GM23338 (cell line): ENCODE data around the gene WWOX.

Source experiments
- CREB1 ChIP-seq: fragments of 250-450 bp; sonication (Bioruptor Pico); IDR thresholded peaks from 2 replicates; pipeline ENCODE4 v1.5.0; 2020; ENCODE audit warnings: low read depth, mild to moderate bottlenecking, moderate library complexity
- CTCF ChIP-seq, 2 experiments: fragments of 200-600 bp in 1 of 2; sonication (generic) in 1 of 2; conservative IDR thresholded peaks; 2 replicates each; pipeline versions ENCODE4 v1.5.1 to v1.6.1; 2016 to 2017; ENCODE audit warnings: antibody characterized with exemption in 2 of 2, low read depth in 2 of 2, mild to moderate bottlenecking in 2 of 2, moderate library complexity in 1 of 2
- EZH2 ChIP-seq: fragments of 200-600 bp; sonication (generic); IDR thresholded peaks from one replicate; pipeline ENCODE4 v1.8.0; 2017; ENCODE audit warnings: antibody characterized with exemption, mild to moderate bottlenecking, low read depth; ENCODE audit not compliant: unreplicated experiment
- EZH2phosphoT487 ChIP-seq: fragments of 200-600 bp; sonication (generic); IDR thresholded peaks from one replicate; pipeline ENCODE4 v1.8.1; 2018; ENCODE audit warnings: antibody characterized with exemption; ENCODE audit not compliant: unreplicated experiment
- JUNB ChIP-seq: IDR thresholded peaks from one replicate; pipeline ENCODE4 v1.6.1; 2016; ENCODE audit warnings: antibody characterized with exemption; ENCODE audit not compliant: unreplicated experiment
- NANOG ChIP-seq: IDR thresholded peaks from 2 replicates; pipeline ENCODE4 v1.6.1; 2016; ENCODE audit warnings: antibody characterized with exemption, borderline replicate concordance
- POLR2AphosphoS5 ChIP-seq: IDR thresholded peaks from 2 replicates; pipeline ENCODE4 v1.6.1; 2016; ENCODE audit warnings: antibody characterized with exemption, low read depth
- STAT1 ChIP-seq: IDR thresholded peaks from one replicate; pipeline ENCODE4 v1.6.1; 2016; ENCODE audit warnings: antibody characterized with exemption; ENCODE audit not compliant: unreplicated experiment
- ZNF114 ChIP-seq: fragments of 250-450 bp; sonication (Bioruptor Pico); IDR thresholded peaks from 2 replicates; pipeline ENCODE4 v1.5.0; 2020; ENCODE audit warnings: mild to moderate bottlenecking, moderate library complexity
- ZNF331 ChIP-seq: fragments of 250-450 bp; sonication (Bioruptor Pico); IDR thresholded peaks from 2 replicates; pipeline ENCODE4 v1.5.0; 2020; ENCODE audit warnings: low read depth, mild to moderate bottlenecking, moderate library complexity
- TF ChIP-seq, protein P1 (sequence below): IDR thresholded peaks from one replicate; pipeline ENCODE4 v1.6.1; 2018; ENCODE audit warnings: antibody characterized with exemption; ENCODE audit not compliant: unreplicated experiment
- TF ChIP-seq, protein P2 (sequence below): fragments of 250-450 bp; sonication (Bioruptor Pico); IDR thresholded peaks from 2 replicates; pipeline ENCODE4 v1.5.0; 2020; ENCODE audit warnings: mild to moderate bottlenecking, moderate library complexity
- TF ChIP-seq, protein P3 (sequence below): IDR thresholded peaks from 2 replicates; pipeline ENCODE4 v1.6.1; 2016; ENCODE audit warnings: antibody characterized with exemption

GRCh38 chr16:78538292-78538691 is 438.8 kb downstream of the WWOX start:
- TF ChIP-seq CTCF (conservative IDR thresholded peaks at IDR 0.05; ENCODE audit: low read depth in 2 of 2) (no peak), POLR2AphosphoS5 (no peak), EZH2 (no peak), EZH2phosphoT487 (no peak), CREB1 (CRISPR knock-in tag) (no peak), JUNB (no peak), ZNF114 (CRISPR knock-in tag) (no peak), STAT1 (no peak), ZNF331 (CRISPR knock-in tag) (no peak), NANOG (no peak)
- TF ChIP-seq, protein P1, sequence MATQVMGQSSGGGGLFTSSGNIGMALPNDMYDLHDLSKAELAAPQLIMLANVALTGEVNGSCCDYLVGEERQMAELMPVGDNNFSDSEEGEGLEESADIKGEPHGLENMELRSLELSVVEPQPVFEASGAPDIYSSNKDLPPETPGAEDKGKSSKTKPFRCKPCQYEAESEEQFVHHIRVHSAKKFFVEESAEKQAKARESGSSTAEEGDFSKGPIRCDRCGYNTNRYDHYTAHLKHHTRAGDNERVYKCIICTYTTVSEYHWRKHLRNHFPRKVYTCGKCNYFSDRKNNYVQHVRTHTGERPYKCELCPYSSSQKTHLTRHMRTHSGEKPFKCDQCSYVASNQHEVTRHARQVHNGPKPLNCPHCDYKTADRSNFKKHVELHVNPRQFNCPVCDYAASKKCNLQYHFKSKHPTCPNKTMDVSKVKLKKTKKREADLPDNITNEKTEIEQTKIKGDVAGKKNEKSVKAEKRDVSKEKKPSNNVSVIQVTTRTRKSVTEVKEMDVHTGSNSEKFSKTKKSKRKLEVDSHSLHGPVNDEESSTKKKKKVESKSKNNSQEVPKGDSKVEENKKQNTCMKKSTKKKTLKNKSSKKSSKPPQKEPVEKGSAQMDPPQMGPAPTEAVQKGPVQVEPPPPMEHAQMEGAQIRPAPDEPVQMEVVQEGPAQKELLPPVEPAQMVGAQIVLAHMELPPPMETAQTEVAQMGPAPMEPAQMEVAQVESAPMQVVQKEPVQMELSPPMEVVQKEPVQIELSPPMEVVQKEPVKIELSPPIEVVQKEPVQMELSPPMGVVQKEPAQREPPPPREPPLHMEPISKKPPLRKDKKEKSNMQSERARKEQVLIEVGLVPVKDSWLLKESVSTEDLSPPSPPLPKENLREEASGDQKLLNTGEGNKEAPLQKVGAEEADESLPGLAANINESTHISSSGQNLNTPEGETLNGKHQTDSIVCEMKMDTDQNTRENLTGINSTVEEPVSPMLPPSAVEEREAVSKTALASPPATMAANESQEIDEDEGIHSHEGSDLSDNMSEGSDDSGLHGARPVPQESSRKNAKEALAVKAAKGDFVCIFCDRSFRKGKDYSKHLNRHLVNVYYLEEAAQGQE, result no peak
- TF ChIP-seq, protein P2, sequence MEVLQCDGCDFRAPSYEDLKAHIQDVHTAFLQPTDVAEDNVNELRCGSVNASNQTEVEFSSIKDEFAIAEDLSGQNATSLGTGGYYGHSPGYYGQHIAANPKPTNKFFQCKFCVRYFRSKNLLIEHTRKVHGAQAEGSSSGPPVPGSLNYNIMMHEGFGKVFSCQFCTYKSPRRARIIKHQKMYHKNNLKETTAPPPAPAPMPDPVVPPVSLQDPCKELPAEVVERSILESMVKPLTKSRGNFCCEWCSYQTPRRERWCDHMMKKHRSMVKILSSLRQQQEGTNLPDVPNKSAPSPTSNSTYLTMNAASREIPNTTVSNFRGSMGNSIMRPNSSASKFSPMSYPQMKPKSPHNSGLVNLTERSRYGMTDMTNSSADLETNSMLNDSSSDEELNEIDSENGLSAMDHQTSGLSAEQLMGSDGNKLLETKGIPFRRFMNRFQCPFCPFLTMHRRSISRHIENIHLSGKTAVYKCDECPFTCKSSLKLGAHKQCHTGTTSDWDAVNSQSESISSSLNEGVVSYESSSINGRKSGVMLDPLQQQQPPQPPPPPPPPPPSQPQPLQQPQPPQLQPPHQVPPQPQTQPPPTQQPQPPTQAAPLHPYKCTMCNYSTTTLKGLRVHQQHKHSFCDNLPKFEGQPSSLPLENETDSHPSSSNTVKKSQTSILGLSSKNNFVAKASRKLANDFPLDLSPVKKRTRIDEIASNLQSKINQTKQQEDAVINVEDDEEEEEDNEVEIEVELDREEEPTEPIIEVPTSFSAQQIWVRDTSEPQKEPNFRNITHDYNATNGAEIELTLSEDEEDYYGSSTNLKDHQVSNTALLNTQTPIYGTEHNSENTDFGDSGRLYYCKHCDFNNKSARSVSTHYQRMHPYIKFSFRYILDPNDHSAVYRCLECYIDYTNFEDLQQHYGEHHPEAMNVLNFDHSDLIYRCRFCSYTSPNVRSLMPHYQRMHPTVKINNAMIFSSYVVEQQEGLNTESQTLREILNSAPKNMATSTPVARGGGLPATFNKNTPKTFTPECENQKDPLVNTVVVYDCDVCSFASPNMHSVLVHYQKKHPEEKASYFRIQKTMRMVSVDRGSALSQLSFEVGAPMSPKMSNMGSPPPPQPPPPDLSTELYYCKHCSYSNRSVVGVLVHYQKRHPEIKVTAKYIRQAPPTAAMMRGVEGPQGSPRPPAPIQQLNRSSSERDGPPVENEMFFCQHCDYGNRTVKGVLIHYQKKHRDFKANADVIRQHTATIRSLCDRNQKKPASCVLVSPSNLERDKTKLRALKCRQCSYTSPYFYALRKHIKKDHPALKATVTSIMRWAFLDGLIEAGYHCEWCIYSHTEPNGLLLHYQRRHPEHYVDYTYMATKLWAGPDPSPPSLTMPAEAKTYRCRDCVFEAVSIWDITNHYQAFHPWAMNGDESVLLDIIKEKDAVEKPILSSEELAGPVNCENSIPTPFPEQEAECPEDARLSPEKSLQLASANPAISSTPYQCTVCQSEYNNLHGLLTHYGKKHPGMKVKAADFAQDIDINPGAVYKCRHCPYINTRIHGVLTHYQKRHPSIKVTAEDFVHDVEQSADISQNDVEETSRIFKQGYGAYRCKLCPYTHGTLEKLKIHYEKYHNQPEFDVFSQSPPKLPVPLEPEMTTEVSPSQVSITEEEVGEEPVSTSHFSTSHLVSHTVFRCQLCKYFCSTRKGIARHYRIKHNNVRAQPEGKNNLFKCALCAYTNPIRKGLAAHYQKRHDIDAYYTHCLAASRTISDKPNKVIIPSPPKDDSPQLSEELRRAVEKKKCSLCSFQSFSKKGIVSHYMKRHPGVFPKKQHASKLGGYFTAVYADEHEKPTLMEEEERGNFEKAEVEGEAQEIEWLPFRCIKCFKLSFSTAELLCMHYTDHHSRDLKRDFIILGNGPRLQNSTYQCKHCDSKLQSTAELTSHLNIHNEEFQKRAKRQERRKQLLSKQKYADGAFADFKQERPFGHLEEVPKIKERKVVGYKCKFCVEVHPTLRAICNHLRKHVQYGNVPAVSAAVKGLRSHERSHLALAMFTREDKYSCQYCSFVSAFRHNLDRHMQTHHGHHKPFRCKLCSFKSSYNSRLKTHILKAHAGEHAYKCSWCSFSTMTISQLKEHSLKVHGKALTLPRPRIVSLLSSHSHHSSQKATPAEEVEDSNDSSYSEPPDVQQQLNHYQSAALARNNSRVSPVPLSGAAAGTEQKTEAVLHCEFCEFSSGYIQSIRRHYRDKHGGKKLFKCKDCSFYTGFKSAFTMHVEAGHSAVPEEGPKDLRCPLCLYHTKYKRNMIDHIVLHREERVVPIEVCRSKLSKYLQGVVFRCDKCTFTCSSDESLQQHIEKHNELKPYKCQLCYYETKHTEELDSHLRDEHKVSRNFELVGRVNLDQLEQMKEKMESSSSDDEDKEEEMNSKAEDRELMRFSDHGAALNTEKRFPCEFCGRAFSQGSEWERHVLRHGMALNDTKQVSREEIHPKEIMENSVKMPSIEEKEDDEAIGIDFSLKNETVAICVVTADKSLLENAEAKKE (CRISPR knock-in tag), result no peak
- TF ChIP-seq, protein P3, sequence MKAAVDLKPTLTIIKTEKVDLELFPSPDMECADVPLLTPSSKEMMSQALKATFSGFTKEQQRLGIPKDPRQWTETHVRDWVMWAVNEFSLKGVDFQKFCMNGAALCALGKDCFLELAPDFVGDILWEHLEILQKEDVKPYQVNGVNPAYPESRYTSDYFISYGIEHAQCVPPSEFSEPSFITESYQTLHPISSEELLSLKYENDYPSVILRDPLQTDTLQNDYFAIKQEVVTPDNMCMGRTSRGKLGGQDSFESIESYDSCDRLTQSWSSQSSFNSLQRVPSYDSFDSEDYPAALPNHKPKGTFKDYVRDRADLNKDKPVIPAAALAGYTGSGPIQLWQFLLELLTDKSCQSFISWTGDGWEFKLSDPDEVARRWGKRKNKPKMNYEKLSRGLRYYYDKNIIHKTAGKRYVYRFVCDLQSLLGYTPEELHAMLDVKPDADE, result no peak
